ENCODE results near the gene RGMB. TPM values are rescaled to one million over a fixed set of nuclear protein-coding genes. Genes with fewer than 3 reads are reported as not detected.
"Not testable (repeated sequence)": the region's sequence is repeated elsewhere in the genome, so short reads cannot be mapped to it uniquely, and the experiment has no call there.

Gene RGMB, protein sequence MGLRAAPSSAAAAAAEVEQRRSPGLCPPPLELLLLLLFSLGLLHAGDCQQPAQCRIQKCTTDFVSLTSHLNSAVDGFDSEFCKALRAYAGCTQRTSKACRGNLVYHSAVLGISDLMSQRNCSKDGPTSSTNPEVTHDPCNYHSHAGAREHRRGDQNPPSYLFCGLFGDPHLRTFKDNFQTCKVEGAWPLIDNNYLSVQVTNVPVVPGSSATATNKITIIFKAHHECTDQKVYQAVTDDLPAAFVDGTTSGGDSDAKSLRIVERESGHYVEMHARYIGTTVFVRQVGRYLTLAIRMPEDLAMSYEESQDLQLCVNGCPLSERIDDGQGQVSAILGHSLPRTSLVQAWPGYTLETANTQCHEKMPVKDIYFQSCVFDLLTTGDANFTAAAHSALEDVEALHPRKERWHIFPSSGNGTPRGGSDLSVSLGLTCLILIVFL
- total RNA-seq (1.7 TPM), polyA plus RNA-seq (4.1 TPM)
- long read RNA-seq, donor 1: 0 reads
- long read RNA-seq, donor 2: 0 reads
- long read RNA-seq, donor 3: 0 reads
- long read RNA-seq, donor 4: 0 reads
- long read RNA-seq, donor 5, partial matches to known transcripts: 0 of 1 reads
- long read RNA-seq, donor 5, other reads (novel, unspliced or antisense): 0 of 1 reads
- long read RNA-seq, donor 6: 0 reads
- long read RNA-seq, donor 7, partial matches to known transcripts: 0 of 1 reads
- long read RNA-seq, donor 7, other reads (novel, unspliced or antisense): 0 of 1 reads
- long read RNA-seq, donor 8, partial matches to known transcripts: 0 of 1 reads
- long read RNA-seq, donor 8, other reads (novel, unspliced or antisense): 0 of 1 reads
- long read RNA-seq, donor 9, partial matches to known transcripts: 0 of 1 reads
- long read RNA-seq, donor 9, other reads (novel, unspliced or antisense): 0 of 1 reads
- long read RNA-seq, donor 10: 0 reads

DNA sequence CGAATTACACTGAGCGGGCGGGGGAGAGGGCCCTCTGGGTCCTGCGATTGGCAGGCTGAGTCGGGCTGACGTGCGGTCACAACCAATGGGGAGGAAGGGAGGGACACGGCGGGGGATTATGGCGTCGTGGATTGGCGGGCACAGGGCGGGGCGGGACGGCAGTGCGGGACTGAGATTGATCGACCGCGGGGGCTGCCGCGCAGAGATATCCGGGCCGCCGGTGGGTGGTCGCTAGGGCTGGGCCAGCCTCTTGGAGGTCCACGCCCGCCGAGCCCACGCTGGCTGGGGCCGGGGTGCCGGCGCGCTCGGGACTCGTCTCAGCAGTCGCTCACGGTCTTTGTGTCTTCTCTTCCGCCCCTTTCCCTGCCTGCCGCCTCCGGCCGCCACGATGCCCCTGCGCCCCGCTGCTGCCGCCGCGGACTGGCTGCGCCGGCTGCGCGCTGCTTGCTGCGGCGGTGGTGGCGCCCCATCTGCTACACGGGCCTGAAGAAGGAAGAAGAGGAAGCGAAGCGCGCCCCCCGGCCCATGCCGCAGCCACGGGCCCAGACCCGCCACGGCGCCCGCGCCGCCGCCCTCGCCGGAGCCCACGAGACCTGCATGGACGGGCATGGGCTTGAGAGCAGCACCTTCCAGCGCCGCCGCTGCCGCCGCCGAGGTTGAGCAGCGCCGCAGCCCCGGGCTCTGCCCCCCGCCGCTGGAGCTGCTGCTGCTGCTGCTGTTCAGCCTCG lies at the start of gene RGMB:
Gene RGMB, plus strand, starts transcription at position 200 of the 728 bp plus-strand sequence. Its CDS starts 408 bp downstream, at position 608.
- peaks cover 26 to 44% of the 10 kb centered on the region in 2 donors for H3K4me1 ChIP-seq (ENCODE audit: control insufficient read depth in 2 of 2, insufficient read depth in 2 of 2, low read length in 2 of 2)
- H3K27ac ChIP-seq (ENCODE audit: low read depth in 1 of 2, low read length in 1 of 2): peak within 1 kb of the TSS in 1 of 2 donors; percentile 86
- H3K4me3 ChIP-seq (ENCODE audit: low read length in 2 of 2): peak within 1 kb of the TSS; percentile 52 to 65
- H3K27me3 ChIP-seq (ENCODE audit: control insufficient read depth in 2 of 2, insufficient read depth in 1 of 2, low read length in 1 of 2): peaks cover 72 to 91% of the 10 kb centered on the region in 2 donors
- H3K36me3 ChIP-seq (ENCODE audit: control insufficient read depth in 2 of 2, insufficient read depth in 2 of 2, low read length in 1 of 2): no peaks in the 10 kb centered on the region
- peaks cover 0 to 1% of the 10 kb centered on the region in 2 donors for H3K9me3 ChIP-seq (ENCODE audit: control insufficient read depth in 2 of 2, insufficient read depth in 1 of 2, low read length in 1 of 2)
- peak in 7 of 9 donors; percentile 39 to 88 (median 71) for DNase-seq (ENCODE audit: low read depth in 6 of 9, low spot score in 9 of 9)
- WGBS: under 1% methylated on average over 84 of the region's 84 CpGs

DNA sequence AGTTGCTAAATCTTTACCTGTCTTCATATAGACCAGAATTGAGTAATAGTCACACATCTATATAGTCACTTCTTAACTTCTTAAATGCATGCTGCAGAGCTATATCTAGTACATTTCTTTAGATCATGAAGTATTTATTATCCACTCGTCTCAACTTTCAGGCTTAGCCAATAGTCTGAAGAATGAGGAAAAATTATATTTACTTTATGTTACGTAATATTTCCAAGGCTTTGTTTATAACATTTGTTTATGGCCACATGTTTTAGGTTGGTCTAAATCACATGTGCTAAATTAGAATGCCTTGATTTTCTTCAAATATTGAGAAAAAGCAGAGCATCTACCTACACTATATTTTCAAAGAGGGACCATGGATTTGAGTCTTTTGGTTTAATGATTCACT lies 47.2 kb upstream of the RGMB start:
- no peaks in the 10 kb centered on the region for H3K9me3 ChIP-seq (ENCODE audit: control insufficient read depth in 2 of 2, insufficient read depth in 1 of 2, low read length in 1 of 2)
- no peak overlapping the region for H3K27ac ChIP-seq (ENCODE audit: low read depth in 1 of 2, low read length in 1 of 2)
- 98% methylated on average over 2 of the region's 2 CpGs for WGBS
- no peak for DNase-seq (ENCODE audit: low read depth in 6 of 9, low spot score in 9 of 9)
- H3K36me3 ChIP-seq (ENCODE audit: control insufficient read depth in 2 of 2, insufficient read depth in 2 of 2, low read length in 1 of 2): no peaks in the 10 kb centered on the region
- H3K27me3 ChIP-seq (ENCODE audit: control insufficient read depth in 2 of 2, insufficient read depth in 1 of 2, low read length in 1 of 2): no peaks in the 10 kb centered on the region
- no peaks in the 10 kb centered on the region for H3K4me1 ChIP-seq (ENCODE audit: control insufficient read depth in 2 of 2, insufficient read depth in 2 of 2, low read length in 2 of 2)
- no peak overlapping the region for H3K4me3 ChIP-seq (ENCODE audit: low read length in 2 of 2)

DNA sequence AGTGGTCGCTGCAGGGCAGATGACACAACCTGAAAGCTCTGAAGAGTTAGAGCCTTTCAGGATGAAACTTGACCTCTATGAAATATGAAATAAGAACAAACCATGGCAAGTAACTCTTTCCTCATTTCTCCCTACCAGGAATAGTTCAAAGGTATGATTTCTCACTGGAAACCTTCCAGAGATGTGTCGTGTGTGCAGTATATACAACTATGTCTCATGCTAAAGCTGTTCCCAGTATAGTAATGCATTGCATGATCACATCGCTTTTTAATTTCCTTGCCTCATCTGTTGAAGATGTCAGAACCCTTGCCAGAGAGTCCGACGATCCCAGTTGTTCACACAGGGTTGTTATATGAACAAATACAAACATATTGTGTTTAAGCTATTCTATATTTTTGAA lies 45.8 kb upstream of the RGMB start:
- Histone ChIP-seq H3K27ac (ENCODE audit: low read depth in 1 of 2, low read length in 1 of 2) (no peak overlapping the region), H3K9me3 (ENCODE audit: control insufficient read depth in 2 of 2, insufficient read depth in 1 of 2, low read length in 1 of 2) (no peaks in the 10 kb centered on the region), H3K36me3 (ENCODE audit: control insufficient read depth in 2 of 2, insufficient read depth in 2 of 2, low read length in 1 of 2) (no peaks in the 10 kb centered on the region), H3K4me1 (ENCODE audit: control insufficient read depth in 2 of 2, insufficient read depth in 2 of 2, low read length in 2 of 2) (no peaks in the 10 kb centered on the region), H3K27me3 (ENCODE audit: control insufficient read depth in 2 of 2, insufficient read depth in 1 of 2, low read length in 1 of 2) (no peaks in the 10 kb centered on the region), H3K4me3 (ENCODE audit: low read length in 2 of 2) (no peak overlapping the region)
- 86% methylated on average over 5 of the region's 5 CpGs for whole genome bisulfite sequencing
- DNase-seq (ENCODE audit: low read depth in 6 of 9, low spot score in 9 of 9): no peak

DNA sequence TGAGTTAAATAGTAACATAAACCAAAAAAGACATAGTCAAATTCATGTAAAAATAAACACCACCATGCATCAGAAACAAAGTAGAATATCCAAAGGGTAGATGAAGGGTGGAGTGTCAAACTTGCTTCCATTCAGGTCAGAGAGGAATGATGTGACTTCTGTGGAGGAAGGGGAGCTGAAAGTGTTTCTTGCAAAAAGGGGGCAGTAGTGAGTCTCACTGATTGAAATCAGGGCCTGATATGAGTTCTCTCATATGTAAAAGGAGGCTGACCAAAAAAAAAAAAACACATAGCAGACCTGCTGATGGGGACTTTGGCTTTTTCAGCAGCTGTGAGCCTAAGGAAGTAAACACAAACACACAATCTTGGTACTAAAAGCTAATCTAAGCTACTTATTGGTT lies 38.8 kb upstream of the RGMB start:
- Histone ChIP-seq H3K27me3 (ENCODE audit: control insufficient read depth in 2 of 2, insufficient read depth in 1 of 2, low read length in 1 of 2) (no peaks in the 10 kb centered on the region), H3K27ac (ENCODE audit: low read depth in 1 of 2, low read length in 1 of 2) (no peak overlapping the region), H3K4me1 (ENCODE audit: control insufficient read depth in 2 of 2, insufficient read depth in 2 of 2, low read length in 2 of 2) (no peaks in the 10 kb centered on the region), H3K9me3 (ENCODE audit: control insufficient read depth in 2 of 2, insufficient read depth in 1 of 2, low read length in 1 of 2) (no peaks in the 10 kb centered on the region), H3K36me3 (ENCODE audit: control insufficient read depth in 2 of 2, insufficient read depth in 2 of 2, low read length in 1 of 2) (no peaks in the 10 kb centered on the region), H3K4me3 (ENCODE audit: low read length in 2 of 2) (no peak overlapping the region)
- DNase-seq (ENCODE audit: low read depth in 6 of 9, low spot score in 9 of 9): no peak

DNA sequence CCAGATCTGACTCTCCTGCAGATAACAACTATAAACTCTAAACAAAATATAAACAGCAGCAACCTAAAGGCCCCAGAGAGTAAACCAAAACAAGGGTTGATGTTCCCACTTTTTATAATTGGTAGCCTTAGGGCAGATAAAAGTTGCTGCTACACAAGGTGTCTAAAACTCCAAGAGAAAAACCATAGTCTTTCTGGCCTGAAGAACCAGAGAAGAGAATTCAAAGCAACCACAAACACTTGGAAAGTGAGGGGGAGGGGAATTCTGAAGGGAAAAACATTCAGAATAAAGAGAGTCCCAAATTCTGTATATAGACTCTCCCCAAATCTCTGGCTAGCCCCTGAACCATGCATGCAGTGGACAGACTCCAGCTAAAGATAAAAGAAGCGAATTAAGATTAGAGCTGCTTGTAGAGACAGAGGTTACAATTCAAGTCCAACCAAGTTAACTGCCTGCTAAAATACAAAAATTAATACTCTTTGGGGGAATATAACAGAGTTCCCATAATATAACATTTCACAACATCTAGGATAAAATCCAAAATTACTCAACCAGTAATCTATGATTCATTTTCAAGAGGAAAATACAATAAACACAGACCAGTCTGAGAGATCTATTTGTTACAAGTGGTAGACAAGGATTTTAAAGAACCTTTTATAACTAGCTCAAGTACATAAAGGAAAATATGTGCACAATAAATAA lies 37.5 kb upstream of the RGMB start:
- no peak for DNase-seq (ENCODE audit: low read depth in 6 of 9, low spot score in 9 of 9)
- Histone ChIP-seq H3K36me3 (ENCODE audit: control insufficient read depth in 2 of 2, insufficient read depth in 2 of 2, low read length in 1 of 2) (no peaks in the 10 kb centered on the region), H3K4me3 (ENCODE audit: low read length in 2 of 2) (no peak overlapping the region), H3K4me1 (ENCODE audit: control insufficient read depth in 2 of 2, insufficient read depth in 2 of 2, low read length in 2 of 2) (no peaks in the 10 kb centered on the region), H3K9me3 (ENCODE audit: control insufficient read depth in 2 of 2, insufficient read depth in 1 of 2, low read length in 1 of 2) (no peaks in the 10 kb centered on the region), H3K27me3 (ENCODE audit: control insufficient read depth in 2 of 2, insufficient read depth in 1 of 2, low read length in 1 of 2) (no peaks in the 10 kb centered on the region), H3K27ac (ENCODE audit: low read depth in 1 of 2, low read length in 1 of 2) (no peak overlapping the region)
- WGBS: 97% methylated on average over 1 of the region's 1 CpG

DNA sequence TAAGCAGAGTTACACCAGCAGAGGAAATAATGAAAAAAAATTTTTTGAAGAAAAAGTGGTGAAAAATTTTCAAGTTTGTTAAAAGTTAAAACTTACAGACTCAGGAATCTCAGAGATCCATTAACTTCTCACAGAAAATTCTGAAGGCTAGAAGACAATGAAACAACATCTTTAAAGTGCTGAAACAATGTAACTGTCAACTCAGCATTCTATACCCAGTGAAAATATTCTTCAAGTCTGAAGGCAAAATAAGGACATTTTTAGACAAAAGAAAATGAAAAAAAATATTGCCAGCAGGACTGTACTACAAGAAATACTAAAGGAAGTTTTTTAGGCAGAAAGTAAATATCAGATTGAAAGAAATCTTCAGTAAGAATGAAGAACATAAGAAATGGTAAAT lies 36.7 kb upstream of the RGMB start:
- no peak for DNase-seq (ENCODE audit: low read depth in 6 of 9, low spot score in 9 of 9)
- Histone ChIP-seq H3K27me3 (ENCODE audit: control insufficient read depth in 2 of 2, insufficient read depth in 1 of 2, low read length in 1 of 2) (no peaks in the 10 kb centered on the region), H3K9me3 (ENCODE audit: control insufficient read depth in 2 of 2, insufficient read depth in 1 of 2, low read length in 1 of 2) (no peaks in the 10 kb centered on the region), H3K4me3 (ENCODE audit: low read length in 2 of 2) (no peak overlapping the region), H3K36me3 (ENCODE audit: control insufficient read depth in 2 of 2, insufficient read depth in 2 of 2, low read length in 1 of 2) (no peaks in the 10 kb centered on the region), H3K4me1 (ENCODE audit: control insufficient read depth in 2 of 2, insufficient read depth in 2 of 2, low read length in 2 of 2) (no peaks in the 10 kb centered on the region), H3K27ac (ENCODE audit: low read depth in 1 of 2, low read length in 1 of 2) (no peak overlapping the region)

DNA sequence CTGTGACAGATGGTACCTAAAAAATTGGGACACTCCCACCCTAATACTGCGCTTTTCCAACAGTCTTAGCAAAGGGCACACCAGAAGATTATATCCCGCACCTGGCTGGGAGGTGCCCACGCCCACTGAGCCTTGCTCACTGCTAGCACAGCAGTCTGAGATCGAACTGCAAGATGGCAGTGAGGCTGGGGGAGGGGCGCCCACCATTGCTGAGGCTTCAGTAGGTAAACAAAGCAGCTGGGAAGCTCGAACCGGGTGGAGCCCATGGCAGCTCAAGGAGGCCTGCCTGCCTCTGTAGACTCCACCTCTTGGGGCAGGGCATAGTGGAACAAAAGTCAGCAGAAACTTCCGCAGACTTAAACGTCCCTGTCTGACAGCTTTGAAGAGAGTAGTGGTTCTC lies 36.0 kb upstream of the RGMB start:
- 92% methylated on average over 9 of the region's 9 CpGs for WGBS
- H3K4me1 ChIP-seq (ENCODE audit: control insufficient read depth in 2 of 2, insufficient read depth in 2 of 2, low read length in 2 of 2); H3K27me3 ChIP-seq (ENCODE audit: control insufficient read depth in 2 of 2, insufficient read depth in 1 of 2, low read length in 1 of 2); DNase-seq (ENCODE audit: low read depth in 6 of 9, low spot score in 9 of 9); H3K36me3 ChIP-seq (ENCODE audit: control insufficient read depth in 2 of 2, insufficient read depth in 2 of 2, low read length in 1 of 2); H3K9me3 ChIP-seq (ENCODE audit: control insufficient read depth in 2 of 2, insufficient read depth in 1 of 2, low read length in 1 of 2); H3K27ac ChIP-seq (ENCODE audit: low read depth in 1 of 2, low read length in 1 of 2); H3K4me3 ChIP-seq (ENCODE audit: low read length in 2 of 2): not testable (repeated sequence)

DNA sequence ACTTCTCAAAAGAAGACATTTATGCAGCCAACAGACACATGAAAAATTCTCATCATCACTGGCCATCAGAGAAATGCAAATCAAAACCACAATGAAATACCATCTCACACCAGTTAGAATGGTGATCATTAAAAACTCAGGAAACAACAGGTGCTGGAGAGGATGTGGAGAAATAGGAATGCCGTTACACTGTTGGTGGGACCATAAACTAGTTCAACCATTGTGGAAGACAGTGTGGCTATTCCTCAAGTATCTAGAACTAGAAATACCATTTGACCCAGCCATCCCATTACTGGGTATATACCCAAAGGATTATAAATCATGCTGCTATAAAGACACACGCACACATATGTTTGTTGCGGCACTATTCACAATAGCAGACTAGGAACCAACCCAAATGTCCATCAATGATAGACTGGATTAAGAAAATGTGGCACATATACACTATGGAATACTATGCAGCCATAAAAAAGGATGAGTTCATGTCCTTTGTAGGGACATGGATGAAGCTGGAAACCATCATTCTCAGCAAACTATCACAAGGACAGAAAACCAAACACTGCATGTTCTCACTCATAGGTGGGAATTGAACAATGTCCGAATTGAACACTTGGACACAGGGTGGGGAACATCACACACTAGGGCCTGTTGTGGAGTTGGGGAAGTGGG lies 34.8 kb upstream of the RGMB start:
- H3K36me3 ChIP-seq (ENCODE audit: control insufficient read depth in 2 of 2, insufficient read depth in 2 of 2, low read length in 1 of 2); H3K4me1 ChIP-seq (ENCODE audit: control insufficient read depth in 2 of 2, insufficient read depth in 2 of 2, low read length in 2 of 2); H3K9me3 ChIP-seq (ENCODE audit: control insufficient read depth in 2 of 2, insufficient read depth in 1 of 2, low read length in 1 of 2); H3K27me3 ChIP-seq (ENCODE audit: control insufficient read depth in 2 of 2, insufficient read depth in 1 of 2, low read length in 1 of 2); DNase-seq (ENCODE audit: low read depth in 6 of 9, low spot score in 9 of 9); H3K27ac ChIP-seq (ENCODE audit: low read depth in 1 of 2, low read length in 1 of 2); H3K4me3 ChIP-seq (ENCODE audit: low read length in 2 of 2): not testable (repeated sequence)
- WGBS: 96% methylated on average over 4 of the region's 4 CpGs

All from thymus (tissue), 14 donors.